HepG2 (cell line): ENCODE data around the gene PAK3. TPM values are rescaled to one million over a fixed set of nuclear protein-coding genes. Genes with fewer than 3 reads are reported as not detected.

Source experiments
- ATAC-seq: fragments of 200-7000 bp; cut with Tn5 transposase; 3 replicates; pipeline ENCODE4 v1.9.1; 2020; ENCODE audit warnings: mild to moderate bottlenecking, moderate library complexity
- BruUV-seq: library from RNA; stranded (reverse); fragments of 400-500 nt; replicated peaks from 2 replicates; lab custom pipeline; 2021; lab: Mats Ljungman, UMichigan
- CTCF ChIA-PET: fragments of 300-600 bp; formaldehyde crosslinking; extraction: SDS; loops from one replicate; lab custom pipeline; 2021; ENCODE audit warnings: low total read pairs, inconsistent platforms, low intra/inter-chr PET ratio; lab: Yijun Ruan, JAX
- POLR2A ChIA-PET: fragments of 350-600 bp; sonication (Branson Sonifier 250); formaldehyde crosslinking; loops from one replicate; lab custom pipeline; 2020; ENCODE audit warnings: antibody characterized with exemption, inconsistent platforms; lab: Yijun Ruan, JAX
- DNase-seq: peaks from one replicate; pipeline ENCODE4 v3.0.0-alpha.2; 2015; ENCODE audit warnings: low spot score
- FAIRE-seq: peaks from 3 replicates; lab custom pipeline; 2011; peaks lifted over from hg19 to GRCh38; lab: Jason Lieb, UNC
- H2AFZ ChIP-seq: one replicate; pipeline ENCODE4 v1.6.1; 2011; ENCODE audit warnings: low read length, inconsistent platforms
- H3K27ac ChIP-seq: fragments of 300-600 bp; 3 replicates; pipeline ENCODE4 v1.8.0; 2011; ENCODE audit warnings: mixed run types, mild to moderate bottlenecking, mixed read lengths, low read length, inconsistent platforms; ENCODE audit not compliant: insufficient read depth; ENCODE audit errors: extremely low read length
- H3K27me3 ChIP-seq, 2 experiments: fragments of 200-600 bp in 1 of 2; 2 replicates in 1 of 2; 3 replicates in 1 of 2; pipeline versions ENCODE4 v1.6.0 to v1.8.0; 2011; ENCODE audit warnings: low read length in 2 of 2, mild to moderate bottlenecking in 2 of 2, moderate library complexity in 2 of 2, inconsistent platforms in 1 of 2; ENCODE audit not compliant: insufficient read depth in 2 of 2, control insufficient read depth in 1 of 2
- H3K36me3 ChIP-seq, 2 experiments: fragments of 200-600 bp in 1 of 2; replicated peaks in 1 of 2; 2 replicates in 1 of 2; 3 replicates in 1 of 2; pipeline versions ENCODE4 v1.5.1 to v1.8.0; 2011; ENCODE audit warnings: low read length in 2 of 2, inconsistent platforms in 1 of 2; ENCODE audit not compliant: insufficient read depth in 2 of 2, control insufficient read depth in 1 of 2
- H3K4me1 ChIP-seq: 2 replicates; pipeline ENCODE4 v1.5.1; 2012; ENCODE audit warnings: low read length, inconsistent platforms; ENCODE audit not compliant: insufficient read depth
- H3K4me2 ChIP-seq: 2 replicates; pipeline ENCODE4 v1.6.0; 2011; ENCODE audit warnings: low read depth, low read length, inconsistent platforms
- H3K4me3 ChIP-seq, 3 experiments: fragments of 200-600 bp in 1 of 3; sonication (generic), shearing (Covaris generic) in 1 of 3; replicated peaks in 1 of 3; 2 replicates each; pipeline ENCODE4 v1.5.1; 2011 to 2016; ENCODE audit warnings: low read length in 3 of 3, inconsistent platforms in 2 of 3, low read depth in 2 of 3, mild to moderate bottlenecking in 2 of 3, control low read depth in 1 of 3, mixed read lengths in 1 of 3; ENCODE audit not compliant: insufficient read depth in 1 of 3
- H3K79me2 ChIP-seq: one replicate; pipeline ENCODE4 v1.6.1; 2011; ENCODE audit warnings: low read length, inconsistent platforms; ENCODE audit not compliant: insufficient read depth
- H3K9ac ChIP-seq: 2 replicates; pipeline ENCODE4 v1.6.0; 2011; ENCODE audit warnings: mild to moderate bottlenecking, low read depth, low read length, inconsistent platforms; ENCODE audit not compliant: insufficient read depth
- H3K9me3 ChIP-seq: 2 replicates; pipeline ENCODE4 v1.5.1; 2012; ENCODE audit warnings: mild to moderate bottlenecking, low read length
- H4K20me1 ChIP-seq: 2 replicates; pipeline ENCODE4 v1.6.0; 2011; ENCODE audit warnings: inconsistent platforms, mild to moderate bottlenecking, low read length, moderate library complexity; ENCODE audit not compliant: insufficient read depth
- AKAP8 ChIP-seq: sonication (generic); formaldehyde crosslinking; IDR thresholded peaks from 2 replicates; pipeline ENCODE4 v1.5.1; 2020; ENCODE audit warnings: mild to moderate bottlenecking, missing genetic modification reagents
- ATF1 ChIP-seq: IDR thresholded peaks from 2 replicates; pipeline ENCODE4 v1.6.1; 2016; ENCODE audit warnings: mild to moderate bottlenecking, control low read depth
- ATF7-NPFF ChIP-seq: sonication (generic); formaldehyde crosslinking; IDR thresholded peaks from 2 replicates; pipeline ENCODE4 v1.8.1; 2023; ENCODE audit warnings: mild to moderate bottlenecking, low read depth, missing genetic modification reagents, moderate library complexity
- FIP1L1 ChIP-seq: fragments of 200-400 bp; formaldehyde crosslinking; IDR thresholded peaks from 2 replicates; pipeline ENCODE4 v1.6.1; 2018; ENCODE audit warnings: low read depth, mild to moderate bottlenecking, low read length, moderate library complexity, borderline replicate concordance; ENCODE audit not compliant: insufficient read depth
- GFI1 ChIP-seq: sonication (generic); formaldehyde crosslinking; IDR thresholded peaks from 2 replicates; pipeline ENCODE4 v1.5.0; 2020; ENCODE audit warnings: missing genetic modification reagents, mild to moderate bottlenecking, borderline replicate concordance
- HMG20A ChIP-seq: IDR thresholded peaks from 2 replicates; pipeline ENCODE4 v1.6.1; 2016; ENCODE audit warnings: borderline replicate concordance
- KDM5B ChIP-seq: sonication (generic); formaldehyde crosslinking; IDR thresholded peaks from 2 replicates; pipeline ENCODE4 v1.4.0; 2020; ENCODE audit warnings: missing genetic modification reagents, mild to moderate bottlenecking, borderline replicate concordance
- KDM6A ChIP-seq: IDR thresholded peaks from 2 replicates; pipeline ENCODE4 v1.6.1; 2016; ENCODE audit warnings: low read depth
- POLR2G ChIP-seq: fragments of 200-400 bp; formaldehyde crosslinking; IDR thresholded peaks from 2 replicates; pipeline ENCODE4 v1.6.1; 2018; ENCODE audit warnings: mild to moderate bottlenecking, low read depth, low read length, moderate library complexity
- RFX1 ChIP-seq: fragments of 450-650 bp; IDR thresholded peaks from 2 replicates; pipeline ENCODE4 v1.6.1; 2017
- SALL2 ChIP-seq: sonication (generic); formaldehyde crosslinking; IDR thresholded peaks from 2 replicates; pipeline ENCODE4 v1.8.1; 2023; ENCODE audit warnings: mild to moderate bottlenecking, missing genetic modification reagents, inconsistent platforms
- STAT6 ChIP-seq: sonication (generic); formaldehyde crosslinking; IDR thresholded peaks from 2 replicates; pipeline ENCODE4 v1.4.0; 2020; ENCODE audit warnings: missing genetic modification reagents, mild to moderate bottlenecking, borderline replicate concordance
- ZNF337 ChIP-seq: sonication (generic); formaldehyde crosslinking; IDR thresholded peaks from 2 replicates; pipeline ENCODE4 v1.5.1; 2020; ENCODE audit warnings: missing genetic modification reagents, low read depth, mild to moderate bottlenecking, borderline replicate concordance
- ZNF33A ChIP-seq: sonication (generic); formaldehyde crosslinking; IDR thresholded peaks from 2 replicates; pipeline ENCODE4 v1.5.1; 2020; ENCODE audit warnings: missing genetic modification reagents, mild to moderate bottlenecking, moderate library complexity, borderline replicate concordance
- ZNF644 ChIP-seq: IDR thresholded peaks from 2 replicates; pipeline ENCODE4 v1.6.1; 2016; ENCODE audit warnings: low read depth
- ZUFSP ChIP-seq: sonication (generic); formaldehyde crosslinking; IDR thresholded peaks from 2 replicates; pipeline ENCODE4 v1.9.0; 2021; ENCODE audit warnings: missing genetic modification reagents, mild to moderate bottlenecking, borderline replicate concordance
- WGBS: methylation state at CpG from one replicate; pipeline ENCODE4 v1.1.6; 2017; ENCODE audit warnings: low lambda C conversion rate; 5-methylcytosine and 5-hydroxymethylcytosine counted together
- in situ Hi-C: cut with HindIII; loops from 2 replicates; pipeline ENCODE4 v1.10.0; 2017; ENCODE audit warnings: low pct_unique_long_range_greater_than_20kb; ENCODE audit not compliant: extremely low pct_ligation_motif_present
- intact Hi-C: fragments of 100-400 bp; cut with micrococcal nuclease; formaldehyde crosslinking; loops from one replicate; pipeline ENCODE4 v1.10.0; 2022; ENCODE audit not compliant: unreplicated experiment
- polyA plus RNA-seq, 8 experiments: library from polyadenylated mRNA; depleted of rRNA in 3 of 8; stranded (reverse) in 7 of 8; unstranded in 1 of 8; fragments of >200 nt; fragmentation: Illumina TruSeq in 4 of 8; extraction: Trizol in 4 of 8; gene quantifications; 2 replicates each; pipeline versions ENCODE4 v1.2.1 to v1.2.3, GENCODE V29; 2011 to 2016; ENCODE audit warnings: low read depth in 4 of 8, missing spikeins in 1 of 8, mixed read lengths in 1 of 8; ENCODE audit not compliant: insufficient read depth in 1 of 8
- total RNA-seq, 5 experiments: library from RNA; depleted of rRNA; stranded (reverse); fragments of >200 nt; fragmentation: Illumina TruSeq; extraction: Trizol; gene quantifications; 2 replicates each; pipeline ENCODE4 v1.2.3, GENCODE V29; 2016; ENCODE audit warnings: low read depth in 1 of 5
- TF ChIP-seq, protein P1 (sequence below): sonication (generic); formaldehyde crosslinking; IDR thresholded peaks from 2 replicates; pipeline ENCODE4 v1.4.0; 2020; ENCODE audit warnings: missing genetic modification reagents
- TF ChIP-seq, protein P2 (sequence below): sonication (generic); formaldehyde crosslinking; IDR thresholded peaks from 2 replicates; pipeline ENCODE4 v1.8.0; 2022; ENCODE audit warnings: low read depth, missing genetic modification reagents

Gene PAK3
- total and polyA plus RNA-seq, 2 of the 13 experiments (the other 11 are each of a cell fraction or from before 2014, with no cell fraction given): not detected

GRCh38 chrX:111165902-111166301 lies 69.9 kb downstream of the PAK3 start:
- ChIA-PET POLR2A (no interaction called here), CTCF (no interaction called here)
- Histone ChIP-seq H3K9me3 (no peaks in the 10 kb centered on the region), H2AFZ (no peak overlapping the region), H3K27ac (no peak overlapping the region), H3K27me3 (no peaks in the 10 kb centered on the region), H3K36me3 (no peaks in the 10 kb centered on the region), H3K4me3 (no peak overlapping the region), H3K79me2 (no peaks in the 10 kb centered on the region), H3K4me1 (no peaks in the 10 kb centered on the region), H4K20me1 (no peaks in the 10 kb centered on the region), H3K4me2 (no peak overlapping the region), H3K9ac (no peak overlapping the region)
- no peak for FAIRE-seq
- ATAC-seq: no peak
- intact Hi-C loops (loop anchor here (2.0 kb wide), 1 partner anchor 281 kb away; no protein-coding TSS in a partner anchor), in situ Hi-C loops (loop anchor here (25.0 kb wide), 1 partner anchor 271 kb away; no protein-coding TSS in a partner anchor)
- no peak for DNase-seq
- TF ChIP-seq ATF1 (CRISPR knock-in tag) (no peak), RFX1 (no peak), ZNF33A (CRISPR knock-in tag) (no peak), ZUFSP (CRISPR knock-in tag) (no peak), ATF7-NPFF (CRISPR knock-in tag) (no peak), ZNF644 (no peak), KDM5B (CRISPR knock-in tag) (no peak), GFI1 (CRISPR knock-in tag) (no peak), POLR2G (no peak), FIP1L1 (no peak), AKAP8 (CRISPR knock-in tag) (no peak), HMG20A (no peak), SALL2 (CRISPR knock-in tag) (no peak), STAT6 (CRISPR knock-in tag) (no peak), KDM6A (CRISPR knock-in tag) (no peak), ZNF337 (CRISPR knock-in tag) (no peak)
- TF ChIP-seq, protein P1, sequence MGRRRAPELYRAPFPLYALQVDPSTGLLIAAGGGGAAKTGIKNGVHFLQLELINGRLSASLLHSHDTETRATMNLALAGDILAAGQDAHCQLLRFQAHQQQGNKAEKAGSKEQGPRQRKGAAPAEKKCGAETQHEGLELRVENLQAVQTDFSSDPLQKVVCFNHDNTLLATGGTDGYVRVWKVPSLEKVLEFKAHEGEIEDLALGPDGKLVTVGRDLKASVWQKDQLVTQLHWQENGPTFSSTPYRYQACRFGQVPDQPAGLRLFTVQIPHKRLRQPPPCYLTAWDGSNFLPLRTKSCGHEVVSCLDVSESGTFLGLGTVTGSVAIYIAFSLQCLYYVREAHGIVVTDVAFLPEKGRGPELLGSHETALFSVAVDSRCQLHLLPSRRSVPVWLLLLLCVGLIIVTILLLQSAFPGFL (CRISPR knock-in tag): no peak
- TF ChIP-seq, protein P2, sequence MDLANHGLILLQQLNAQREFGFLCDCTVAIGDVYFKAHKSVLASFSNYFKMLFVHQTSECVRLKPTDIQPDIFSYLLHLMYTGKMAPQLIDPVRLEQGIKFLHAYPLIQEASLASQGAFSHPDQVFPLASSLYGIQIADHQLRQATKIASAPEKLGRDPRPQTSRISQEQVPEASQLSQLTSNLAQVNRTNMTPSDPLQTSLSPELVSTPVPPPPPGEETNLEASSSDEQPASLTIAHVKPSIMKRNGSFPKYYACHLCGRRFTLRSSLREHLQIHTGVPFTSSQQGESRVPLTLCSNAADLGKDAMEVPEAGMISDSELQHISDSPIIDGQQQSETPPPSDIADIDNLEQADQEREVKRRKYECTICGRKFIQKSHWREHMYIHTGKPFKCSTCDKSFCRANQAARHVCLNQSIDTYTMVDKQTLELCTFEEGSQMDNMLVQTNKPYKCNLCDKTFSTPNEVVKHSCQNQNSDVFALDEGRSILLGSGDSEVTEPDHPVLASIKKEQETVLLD (CRISPR knock-in tag): no peak
- BruUV-seq: no TSS peak
- 88% methylated on average over 1 of the region's 1 CpG for WGBS
